ENCODE results near the gene CLMN.

- TF ChIP-seq TAF1 (IDR thresholded peaks at IDR 0.05; ENCODE audit: low read depth) (no peak), REST (IDR thresholded peaks at IDR 0.05; ENCODE audit: borderline replicate concordance) (no peak), RAD21 (conservative IDR thresholded peaks at IDR 0.05) (no peak), CTCF (IDR thresholded peaks at IDR 0.05; ENCODE audit: poor library complexity, severe bottlenecking) (no peak)
These were observed 109.0 kb downstream of the CLMN start for GRCh38 chr14:95210699-95211098.

All from neural cell (in vitro differentiated cells).